Activated naive CD4-positive, alpha-beta T cell treated with anti-CD3 and anti-CD28 coated beads for 36 hours (primary cell): ENCODE measurements around the gene OR56A3. TPM values are rescaled to one million over a fixed set of nuclear protein-coding genes. Genes with fewer than 3 reads are reported as not detected.

ENCODE experiments used
- CTCF ChIA-PET: fragments of 350-600 bp; sonication (Branson Sonifier 250); formaldehyde crosslinking; loops from one replicate; lab custom pipeline; 2021; ENCODE audit warnings: antibody characterized with exemption; lab: Charles Lee
- DNase-seq: peaks from one replicate; pipeline ENCODE4 v3.0.0-alpha.2; 2020
- H3K27ac Mint-ChIP-seq: one replicate; pipeline ENCODE4 v1.8.0; 2021; ENCODE audit warnings: mild to moderate bottlenecking, mixed read lengths
- H3K27me3 Mint-ChIP-seq: one replicate; pipeline ENCODE4 v1.8.0; 2021; ENCODE audit warnings: low read depth, mixed read lengths
- H3K36me3 Mint-ChIP-seq: one replicate; pipeline ENCODE4 v1.8.0; 2021; ENCODE audit warnings: low read depth, mixed read lengths
- H3K4me1 Mint-ChIP-seq: one replicate; pipeline ENCODE4 v1.8.0; 2021; ENCODE audit warnings: low read depth, mixed read lengths
- H3K4me3 Mint-ChIP-seq: one replicate; pipeline ENCODE4 v1.8.0; 2021; ENCODE audit warnings: mild to moderate bottlenecking, moderate library complexity, mixed read lengths
- H3K9me3 Mint-ChIP-seq: one replicate; pipeline ENCODE4 v1.8.0; 2021; ENCODE audit warnings: mixed read lengths
- intact Hi-C: fragments of 100-400 bp; cut with micrococcal nuclease; formaldehyde crosslinking; loops from one replicate; pipeline ENCODE4 v1.15.1; 2023
- total RNA-seq, 2 experiments: library from RNA; stranded (reverse); gene quantifications; one replicate each; pipeline ENCODE4 v1.2.3, GENCODE V29; 2021

The OR56A3 gene
- total RNA-seq = not detected

GRCh38 chr11:5941951-5942350 lies at the start of gene OR56A3:
TSS of gene OR56A3 (plus strand) at chr11:5942251. CDS start at chr11:5947347, 5,096 bp downstream.
- DNase-seq = no peak
- intact Hi-C loops = no loop called here
- Mint-ChIP-seq H3K27ac (no peak within 1 kb of the TSS), H3K36me3 (no peaks in the 10 kb centered on the region), H3K4me1 (no peaks in the 10 kb centered on the region), H3K9me3 (no peaks in the 10 kb centered on the region), H3K4me3 (no peak within 1 kb of the TSS), H3K27me3 (peaks cover 7% of the 10 kb centered on the region)
- CTCF ChIA-PET = interaction anchor here (0.5 kb wide), 1 partner anchor 24 kb away, joined by 3 read pairs; no protein-coding TSS in a partner anchor

- Mint-ChIP-seq H3K4me3 (no peak within 1 kb of the TSS), H3K27me3 (no peaks in the 10 kb centered on the region), H3K36me3 (no peaks in the 10 kb centered on the region), H3K27ac (no peak within 1 kb of the TSS), H3K9me3 (no peaks in the 10 kb centered on the region), H3K4me1 (no peaks in the 10 kb centered on the region)
- DNase-seq = no peak
- CTCF ChIA-PET = no interaction called here
- intact Hi-C loops = loop anchor here (5.0 kb wide), 1 partner anchor 291 kb away; no protein-coding TSS in a partner anchor
These were observed 49.1 kb upstream of the OR56A3 start, which contains the start of gene OR52E5 for GRCh38 chr11:5892908-5893307. TSS of gene OR52E5 (plus strand) at chr11:5893208. CDS start at chr11:5900777, 7,569 bp downstream.

- H3K4me3 Mint-ChIP-seq = no peak overlapping the region
- no peaks in the 10 kb centered on the region for H3K9me3 Mint-ChIP-seq
- intact Hi-C loops = no loop called here
- H3K27ac Mint-ChIP-seq = no peak overlapping the region
- H3K27me3 Mint-ChIP-seq = peaks cover 5% of the 10 kb centered on the region
- CTCF ChIA-PET = no interaction called here
- no peaks in the 10 kb centered on the region for H3K4me1 Mint-ChIP-seq
- H3K36me3 Mint-ChIP-seq = no peaks in the 10 kb centered on the region
- DNase-seq = no peak
These were observed 42.5 kb upstream of the OR56A3 start for GRCh38 chr11:5899534-5899933.

- intact Hi-C loops = no loop called here
- Mint-ChIP-seq H3K4me3 (no peak overlapping the region), H3K4me1 (no peaks in the 10 kb centered on the region), H3K36me3 (peaks cover 2% of the 10 kb centered on the region), H3K9me3 (peaks cover 2% of the 10 kb centered on the region), H3K27me3 (peaks cover 27% of the 10 kb centered on the region), H3K27ac (no peak overlapping the region)
- no peak for DNase-seq
- CTCF ChIA-PET = no interaction called here
These were observed 31.5 kb upstream of the OR56A3 start for GRCh38 chr11:5910540-5910939.

DNA sequence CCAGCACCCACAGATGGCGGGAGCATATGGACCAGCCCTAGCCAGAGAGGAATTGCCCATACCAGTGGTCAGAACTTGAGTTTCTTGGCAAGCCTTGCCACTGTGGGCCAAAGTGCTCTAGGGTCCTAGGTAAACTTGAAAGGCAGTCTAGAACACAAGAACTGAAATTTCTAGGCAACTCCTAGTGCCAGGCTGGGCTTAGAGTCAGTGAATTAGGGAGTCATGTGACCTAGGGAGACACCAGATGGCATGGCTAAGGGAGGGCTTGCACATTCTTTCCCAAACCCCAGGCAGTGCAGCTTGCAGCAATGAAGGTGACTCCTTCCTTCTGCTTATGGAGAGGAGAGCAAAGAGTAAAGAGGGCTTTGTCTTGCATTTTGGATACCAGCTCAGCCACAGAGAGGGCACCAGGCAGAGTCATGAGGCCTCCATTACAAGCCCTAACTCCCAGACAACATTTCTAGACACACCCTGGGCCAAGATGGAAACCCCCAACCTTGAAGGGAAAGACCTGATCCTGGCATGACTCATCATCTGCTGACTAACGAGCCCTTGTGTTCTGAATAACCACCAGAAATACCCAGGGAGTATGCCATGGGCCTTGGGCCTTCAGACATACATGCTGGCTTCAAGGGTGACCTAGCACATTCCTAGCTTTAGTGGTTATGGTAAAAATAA lies 19.2 kb upstream of the OR56A3 start:
- H3K9me3 Mint-ChIP-seq = peaks cover 9% of the 10 kb centered on the region
- peak; percentile 71 for DNase-seq
- H3K4me1 Mint-ChIP-seq = no peaks in the 10 kb centered on the region
- H3K27me3 Mint-ChIP-seq = no peaks in the 10 kb centered on the region
- intact Hi-C loops = no loop called here
- no peak overlapping the region for H3K27ac Mint-ChIP-seq
- no peaks in the 10 kb centered on the region for H3K36me3 Mint-ChIP-seq
- no peak overlapping the region for H3K4me3 Mint-ChIP-seq
- CTCF ChIA-PET = no interaction called here

DNA sequence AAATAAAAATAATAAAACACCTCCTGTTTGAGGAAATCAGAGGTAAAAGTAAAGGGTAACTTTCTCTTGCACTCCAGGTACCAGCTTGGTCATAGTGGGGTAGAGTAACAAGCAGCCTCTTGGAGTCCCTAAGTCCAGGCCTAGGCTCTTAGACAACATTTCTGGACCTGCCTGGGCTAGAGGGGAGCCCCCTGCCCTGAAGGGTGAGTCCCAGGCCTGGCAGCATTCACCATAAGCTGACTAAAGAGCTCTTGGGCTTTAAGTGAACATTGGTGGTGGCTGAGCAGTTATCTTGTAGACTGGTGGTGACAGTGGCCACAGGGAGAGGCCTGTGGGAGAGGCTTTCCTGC lies 18.6 kb upstream of the OR56A3 start:
- H3K27ac Mint-ChIP-seq = no peak overlapping the region
- peaks cover 1% of the 10 kb centered on the region for H3K27me3 Mint-ChIP-seq
- H3K36me3 Mint-ChIP-seq = no peaks in the 10 kb centered on the region
- no peak overlapping the region for H3K4me3 Mint-ChIP-seq
- intact Hi-C loops = no loop called here
- CTCF ChIA-PET = no interaction called here
- peaks cover 11% of the 10 kb centered on the region for H3K9me3 Mint-ChIP-seq
- H3K4me1 Mint-ChIP-seq = no peaks in the 10 kb centered on the region
- no peak for DNase-seq

DNA sequence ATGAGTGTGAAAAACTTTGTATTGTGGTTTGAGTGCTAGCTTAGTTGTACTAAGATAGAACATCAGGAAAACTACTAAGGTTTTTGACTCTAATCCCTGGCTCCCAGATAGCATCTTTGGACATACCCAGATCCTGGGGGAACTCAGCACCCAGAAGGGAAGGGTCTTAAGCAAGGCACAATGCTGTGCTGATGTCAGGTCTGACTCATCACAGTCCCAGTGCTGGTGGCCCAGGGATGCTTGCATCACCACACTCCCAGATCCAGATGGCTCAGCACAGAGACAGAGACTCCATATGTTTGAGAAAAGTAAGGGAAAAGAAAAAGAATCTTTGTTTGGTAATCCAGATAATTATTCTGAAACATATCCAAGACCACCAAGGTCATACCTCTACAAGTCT lies 18.3 kb upstream of the OR56A3 start:
- Mint-ChIP-seq H3K9me3 (peaks cover 13% of the 10 kb centered on the region), H3K4me3 (no peak overlapping the region), H3K36me3 (no peaks in the 10 kb centered on the region), H3K27me3 (peaks cover 1% of the 10 kb centered on the region), H3K4me1 (no peaks in the 10 kb centered on the region), H3K27ac (no peak overlapping the region)
- CTCF ChIA-PET = no interaction called here
- DNase-seq = no peak
- intact Hi-C loops = no loop called here

DNA sequence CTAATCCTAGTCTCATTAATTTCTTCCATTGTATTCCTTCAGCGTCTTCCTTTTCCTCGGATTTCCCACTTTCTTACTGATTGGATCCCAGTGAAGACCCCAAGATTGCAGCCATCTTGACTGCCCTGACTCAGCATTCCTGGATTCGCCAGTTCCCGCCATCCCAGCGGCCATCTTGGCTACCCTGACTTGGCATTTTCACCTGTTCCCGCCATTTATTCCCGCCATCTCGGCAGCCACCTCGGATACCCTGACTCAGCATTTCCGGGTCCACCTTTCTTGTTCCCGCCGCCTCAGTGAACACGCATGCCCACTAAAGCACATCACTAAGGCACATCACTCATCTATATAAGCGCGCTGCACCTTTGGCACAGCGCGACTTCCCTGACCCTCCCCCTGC lies 13.8 kb upstream of the OR56A3 start:
- H3K36me3 Mint-ChIP-seq = no peaks in the 10 kb centered on the region
- H3K27ac Mint-ChIP-seq = no peak overlapping the region
- no peaks in the 10 kb centered on the region for H3K4me1 Mint-ChIP-seq
- H3K9me3 Mint-ChIP-seq = peaks cover 10% of the 10 kb centered on the region
- H3K27me3 Mint-ChIP-seq = peaks cover 1% of the 10 kb centered on the region
- CTCF ChIA-PET = no interaction called here
- intact Hi-C loops = no loop called here
- H3K4me3 Mint-ChIP-seq = no peak overlapping the region
- no peak for DNase-seq

- intact Hi-C loops = no loop called here
- H3K4me1 Mint-ChIP-seq = no peaks in the 10 kb centered on the region
- peaks cover 1% of the 10 kb centered on the region for H3K27me3 Mint-ChIP-seq
- no peaks in the 10 kb centered on the region for H3K36me3 Mint-ChIP-seq
- no peak for DNase-seq
- CTCF ChIA-PET = no interaction called here
- no peak overlapping the region for H3K27ac Mint-ChIP-seq
- peaks cover 10% of the 10 kb centered on the region for H3K9me3 Mint-ChIP-seq
- no peak overlapping the region for H3K4me3 Mint-ChIP-seq
These were observed 13.2 kb upstream of the OR56A3 start for GRCh38 chr11:5928811-5929210.

- intact Hi-C loops = no loop called here
- no peaks in the 10 kb centered on the region for H3K4me1 Mint-ChIP-seq
- no peaks in the 10 kb centered on the region for H3K36me3 Mint-ChIP-seq
- H3K27ac Mint-ChIP-seq = no peak overlapping the region
- no peak for DNase-seq
- H3K27me3 Mint-ChIP-seq = peaks cover 1% of the 10 kb centered on the region
- peaks cover 6% of the 10 kb centered on the region for H3K9me3 Mint-ChIP-seq
- CTCF ChIA-PET = no interaction called here
- no peak overlapping the region for H3K4me3 Mint-ChIP-seq
These were observed 12.3 kb upstream of the OR56A3 start for GRCh38 chr11:5929571-5930368.

- Mint-ChIP-seq H3K4me1 (no peaks in the 10 kb centered on the region), H3K4me3 (no peak overlapping the region), H3K36me3 (no peaks in the 10 kb centered on the region), H3K27ac (no peak overlapping the region), H3K27me3 (peaks cover 1% of the 10 kb centered on the region), H3K9me3 (peaks cover 4% of the 10 kb centered on the region)
- intact Hi-C loops = no loop called here
- no peak for DNase-seq
- CTCF ChIA-PET = no interaction called here
These were observed 11.4 kb upstream of the OR56A3 start for GRCh38 chr11:5930614-5931013.

- intact Hi-C loops = no loop called here
- DNase-seq = no peak
- Mint-ChIP-seq H3K4me1 (no peaks in the 10 kb centered on the region), H3K9me3 (peaks cover 4% of the 10 kb centered on the region), H3K4me3 (no peak overlapping the region), H3K36me3 (no peaks in the 10 kb centered on the region), H3K27ac (no peak overlapping the region), H3K27me3 (peaks cover 1% of the 10 kb centered on the region)
- CTCF ChIA-PET = no interaction called here
These were observed 11.0 kb upstream of the OR56A3 start for GRCh38 chr11:5931061-5931460.

- no peaks in the 10 kb centered on the region for H3K4me1 Mint-ChIP-seq
- no peak for DNase-seq
- no peak overlapping the region for H3K4me3 Mint-ChIP-seq
- intact Hi-C loops = no loop called here
- H3K27me3 Mint-ChIP-seq = peaks cover 3% of the 10 kb centered on the region
- CTCF ChIA-PET = no interaction called here
- peaks cover 4% of the 10 kb centered on the region for H3K9me3 Mint-ChIP-seq
- H3K36me3 Mint-ChIP-seq = no peaks in the 10 kb centered on the region
- H3K27ac Mint-ChIP-seq = no peak overlapping the region
These were observed 9.4 kb upstream of the OR56A3 start for GRCh38 chr11:5932671-5933070.
